Peyer's patch (tissue), 4 donors: ENCODE measurements around the gene PTRHD1.

ENCODE experiments used
- POLR2A ChIP-seq, 2 donors: fragments of 450-650 bp; IDR thresholded peaks; one replicate each; pipeline ENCODE4 v1.5.1; 2017; ENCODE audit warnings: antibody characterized with exemption in 2 of 2, mild to moderate bottlenecking in 2 of 2, moderate library complexity in 2 of 2
- TF ChIP-seq, protein P1 (sequence below), 6 experiments: fragments of 450-650 bp in 4 of 6; fragments of 200-600 bp in 2 of 6; sonication (generic) in 1 of 6; IDR thresholded peaks; one replicate each; pipeline ENCODE4 v1.5.1; 2017 to 2019; ENCODE audit warnings: antibody characterized with exemption in 6 of 6, mild to moderate bottlenecking in 3 of 6, moderate library complexity in 1 of 6

DNA sequence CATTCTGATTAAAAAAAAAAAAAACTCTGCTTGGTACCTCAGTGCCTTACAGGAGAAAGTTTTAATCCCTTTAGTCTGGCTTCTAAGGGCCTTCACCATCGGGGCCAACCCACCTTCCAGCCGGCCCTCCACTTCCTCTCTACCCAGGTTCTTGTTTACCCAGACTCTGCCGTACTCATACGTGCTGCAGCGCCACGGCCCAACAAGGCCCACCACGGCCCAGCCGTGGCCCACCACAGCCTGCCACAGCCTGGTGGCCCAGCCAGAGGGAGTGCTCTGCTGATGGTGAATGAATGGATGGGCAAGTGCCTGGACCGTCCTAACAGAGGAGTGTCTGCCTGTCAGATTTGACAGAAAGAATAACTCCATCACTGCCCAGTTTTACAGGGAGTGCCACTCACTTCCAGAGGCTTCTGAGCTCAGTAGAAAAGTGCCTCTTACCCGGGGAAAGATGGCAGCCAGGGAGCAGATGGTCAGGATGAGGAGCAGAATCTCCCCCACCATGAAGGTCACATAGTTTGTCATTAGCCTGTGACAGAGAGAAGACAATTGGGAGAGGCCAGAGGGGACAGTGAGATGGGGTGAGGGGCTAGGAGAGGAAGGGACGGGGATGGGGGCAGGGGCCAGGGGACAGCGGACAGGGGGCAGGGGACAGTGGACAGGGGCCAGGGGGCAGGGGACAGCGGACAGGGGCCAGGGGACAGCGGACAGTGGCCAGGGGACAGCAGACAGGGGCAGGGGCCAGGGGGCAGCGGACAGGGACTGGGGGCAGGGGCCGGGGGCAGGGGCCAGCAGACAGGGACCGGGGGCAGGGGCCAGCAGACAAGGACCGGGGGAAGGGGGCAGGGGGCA lies 38.3 kb upstream of the PTRHD1 start:
- TF ChIP-seq, protein P1, sequence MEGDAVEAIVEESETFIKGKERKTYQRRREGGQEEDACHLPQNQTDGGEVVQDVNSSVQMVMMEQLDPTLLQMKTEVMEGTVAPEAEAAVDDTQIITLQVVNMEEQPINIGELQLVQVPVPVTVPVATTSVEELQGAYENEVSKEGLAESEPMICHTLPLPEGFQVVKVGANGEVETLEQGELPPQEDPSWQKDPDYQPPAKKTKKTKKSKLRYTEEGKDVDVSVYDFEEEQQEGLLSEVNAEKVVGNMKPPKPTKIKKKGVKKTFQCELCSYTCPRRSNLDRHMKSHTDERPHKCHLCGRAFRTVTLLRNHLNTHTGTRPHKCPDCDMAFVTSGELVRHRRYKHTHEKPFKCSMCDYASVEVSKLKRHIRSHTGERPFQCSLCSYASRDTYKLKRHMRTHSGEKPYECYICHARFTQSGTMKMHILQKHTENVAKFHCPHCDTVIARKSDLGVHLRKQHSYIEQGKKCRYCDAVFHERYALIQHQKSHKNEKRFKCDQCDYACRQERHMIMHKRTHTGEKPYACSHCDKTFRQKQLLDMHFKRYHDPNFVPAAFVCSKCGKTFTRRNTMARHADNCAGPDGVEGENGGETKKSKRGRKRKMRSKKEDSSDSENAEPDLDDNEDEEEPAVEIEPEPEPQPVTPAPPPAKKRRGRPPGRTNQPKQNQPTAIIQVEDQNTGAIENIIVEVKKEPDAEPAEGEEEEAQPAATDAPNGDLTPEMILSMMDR (IDR thresholded peaks at IDR 0.05), result no peak
- no peak for TF ChIP-seq POLR2A (IDR thresholded peaks at IDR 0.05)
